ENCODE measurements around the gene PCDHB4. TPM values are rescaled to one million over a fixed set of nuclear protein-coding genes. Genes with fewer than 3 reads are reported as not detected.
A peak's percentile ranks its signal among the peaks of the same experiment; 100 is the strongest.
"Not testable (repeated sequence)": the region's sequence is repeated elsewhere in the genome, so short reads cannot be mapped to it uniquely, and the experiment has no call there.

Gene PCDHB4
- polyA plus RNA-seq, 3 donors, result not detected

DNA sequence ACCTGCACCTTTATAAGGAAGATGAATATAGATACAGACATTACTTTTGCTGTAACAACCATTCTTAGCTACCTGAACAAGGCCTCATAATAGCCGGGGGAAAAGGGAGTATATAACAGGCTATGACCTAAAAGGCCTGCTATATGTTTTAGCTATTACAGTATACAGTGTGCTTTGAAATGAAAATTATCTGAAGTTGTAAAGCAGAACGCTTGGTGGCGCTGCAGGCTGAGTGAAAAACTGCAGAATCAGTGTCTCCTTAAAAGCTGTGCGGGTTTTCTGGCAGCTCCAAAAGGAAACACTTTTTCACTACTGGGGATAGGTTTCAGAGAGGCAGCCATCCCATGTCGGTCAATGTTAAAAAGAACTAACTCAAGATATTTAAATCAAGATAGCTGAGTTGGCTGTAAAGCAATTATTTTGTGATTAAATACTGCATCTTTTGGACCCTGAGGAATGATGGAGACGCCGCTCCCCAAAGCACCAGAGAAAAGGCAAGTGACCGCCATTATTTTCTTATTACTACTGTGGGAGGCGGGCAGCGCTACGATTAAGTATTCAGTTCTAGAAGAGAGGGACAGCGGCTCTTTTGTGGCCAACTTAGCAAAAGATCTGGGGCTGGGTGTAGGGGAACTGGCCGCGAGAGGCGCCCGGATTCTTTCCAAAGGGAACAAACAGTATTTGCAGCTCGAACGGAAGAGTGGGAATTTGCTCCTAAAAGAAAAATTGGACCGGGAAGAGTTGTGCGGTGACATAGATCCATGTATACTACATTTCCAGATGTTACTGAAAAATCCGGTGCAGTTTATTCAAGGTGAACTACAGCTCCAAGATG is 34.1 kb downstream of the PCDHB4 start:
- H4K20me1 ChIP-seq (ENCODE audit: insufficient read depth, low read length), result no peaks in the 10 kb centered on the region
- peaks cover 43 to 67% (median 51%) of the 10 kb centered on the region in 7 donors for H3K9me3 Mint-ChIP-seq
- peaks cover 4 to 30% (median 25%) of the 10 kb centered on the region in 3 donors for H3K27me3 Mint-ChIP-seq (ENCODE audit: low read depth in 3 of 3)
- no peak overlapping the region for H3K4me2 ChIP-seq (replicated peaks; ENCODE audit: extremely low read depth, low read length, poor library complexity, severe bottlenecking)
- no peak overlapping the region for H2AFZ ChIP-seq (ENCODE audit: insufficient read depth, low read depth, low read length, poor library complexity, severe bottlenecking)
- no peak overlapping the region for H3K9ac ChIP-seq (ENCODE audit: insufficient read depth, low read length, poor library complexity, severe bottlenecking)
- H3K4me3 ChIP-seq (replicated peaks in 1 of 3; ENCODE audit: low read depth in 2 of 3, low read length in 3 of 3), result no peak overlapping the region
- peaks cover 0 to 9% of the 10 kb centered on the region in 2 donors for H3K27me3 ChIP-seq (ENCODE audit: control insufficient read depth in 2 of 2, insufficient read depth in 2 of 2, low read length in 2 of 2)
- H3K4me1 Mint-ChIP-seq, result no peaks in the 10 kb centered on the region
- TF ChIP-seq, protein P1, sequence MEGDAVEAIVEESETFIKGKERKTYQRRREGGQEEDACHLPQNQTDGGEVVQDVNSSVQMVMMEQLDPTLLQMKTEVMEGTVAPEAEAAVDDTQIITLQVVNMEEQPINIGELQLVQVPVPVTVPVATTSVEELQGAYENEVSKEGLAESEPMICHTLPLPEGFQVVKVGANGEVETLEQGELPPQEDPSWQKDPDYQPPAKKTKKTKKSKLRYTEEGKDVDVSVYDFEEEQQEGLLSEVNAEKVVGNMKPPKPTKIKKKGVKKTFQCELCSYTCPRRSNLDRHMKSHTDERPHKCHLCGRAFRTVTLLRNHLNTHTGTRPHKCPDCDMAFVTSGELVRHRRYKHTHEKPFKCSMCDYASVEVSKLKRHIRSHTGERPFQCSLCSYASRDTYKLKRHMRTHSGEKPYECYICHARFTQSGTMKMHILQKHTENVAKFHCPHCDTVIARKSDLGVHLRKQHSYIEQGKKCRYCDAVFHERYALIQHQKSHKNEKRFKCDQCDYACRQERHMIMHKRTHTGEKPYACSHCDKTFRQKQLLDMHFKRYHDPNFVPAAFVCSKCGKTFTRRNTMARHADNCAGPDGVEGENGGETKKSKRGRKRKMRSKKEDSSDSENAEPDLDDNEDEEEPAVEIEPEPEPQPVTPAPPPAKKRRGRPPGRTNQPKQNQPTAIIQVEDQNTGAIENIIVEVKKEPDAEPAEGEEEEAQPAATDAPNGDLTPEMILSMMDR (IDR thresholded peaks at IDR 0.05), result no peak
- intact Hi-C loops (cut with micrococcal nuclease), result no loop called here
- no peak for DNase-seq
- no peak overlapping the region for H3K27ac Mint-ChIP-seq
- WGBS (ENCODE audit: insufficient coverage), result 35% methylated on average over 9 of the region's 21 CpGs
- H3K9me3 ChIP-seq (replicated peaks in 1 of 2; ENCODE audit: control insufficient read depth in 1 of 2, insufficient read depth in 1 of 2, low read length in 2 of 2), result peaks cover 48 to 54% of the 10 kb centered on the region in 2 donors
- no peaks in the 10 kb centered on the region for H3K4me1 ChIP-seq (ENCODE audit: control insufficient read depth in 1 of 2, insufficient read depth in 2 of 2, low read length in 2 of 2)
- no peak overlapping the region for H3K27ac ChIP-seq (ENCODE audit: low read depth in 1 of 2, low read length in 2 of 2)
- H3K79me2 ChIP-seq (ENCODE audit: insufficient read depth, low read length), result no peaks in the 10 kb centered on the region
- H3K36me3 Mint-ChIP-seq, result no peaks in the 10 kb centered on the region
- peak overlapping the region in 1 of 2 donors; percentile 58 for H3K4me3 Mint-ChIP-seq
- no peaks in the 10 kb centered on the region for H3K36me3 ChIP-seq (replicated peaks in 1 of 2; ENCODE audit: control insufficient read depth in 1 of 2, insufficient read depth in 2 of 2, low read length in 2 of 2)

DNA sequence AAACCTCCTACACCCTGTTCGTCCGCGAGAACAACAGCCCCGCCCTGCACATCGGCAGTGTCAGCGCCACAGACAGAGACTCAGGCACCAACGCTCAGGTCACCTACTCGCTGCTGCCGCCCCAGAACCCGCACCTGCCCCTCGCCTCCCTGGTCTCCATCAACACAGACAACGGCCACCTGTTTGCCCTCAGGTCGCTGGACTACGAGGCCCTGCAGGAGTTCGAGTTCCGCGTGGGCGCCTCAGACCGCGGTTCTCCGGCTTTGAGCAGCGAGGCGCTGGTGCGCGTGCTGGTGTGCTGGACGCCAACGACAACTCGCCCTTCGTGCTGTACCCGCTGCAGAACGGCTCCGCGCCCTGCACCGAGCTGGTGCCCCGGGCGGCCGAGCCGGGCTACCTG is 35.7 kb downstream of the PCDHB4 start:
- intact Hi-C loops (cut with micrococcal nuclease); H3K27ac Mint-ChIP-seq; H3K36me3 ChIP-seq (replicated peaks in 1 of 2; ENCODE audit: control insufficient read depth in 1 of 2, insufficient read depth in 2 of 2, low read length in 2 of 2); H4K20me1 ChIP-seq (ENCODE audit: insufficient read depth, low read length); H3K9ac ChIP-seq (ENCODE audit: insufficient read depth, low read length, poor library complexity, severe bottlenecking); DNase-seq; H3K4me1 Mint-ChIP-seq; H3K36me3 Mint-ChIP-seq; H3K4me3 Mint-ChIP-seq; H3K4me2 ChIP-seq (replicated peaks; ENCODE audit: extremely low read depth, low read length, poor library complexity, severe bottlenecking); H3K4me1 ChIP-seq (ENCODE audit: control insufficient read depth in 1 of 2, insufficient read depth in 2 of 2, low read length in 2 of 2); H3K27me3 ChIP-seq (ENCODE audit: control insufficient read depth in 2 of 2, insufficient read depth in 2 of 2, low read length in 2 of 2); H3K4me3 ChIP-seq (replicated peaks in 1 of 3; ENCODE audit: low read depth in 2 of 3, low read length in 3 of 3); H2AFZ ChIP-seq (ENCODE audit: insufficient read depth, low read depth, low read length, poor library complexity, severe bottlenecking); H3K79me2 ChIP-seq (ENCODE audit: insufficient read depth, low read length); H3K27ac ChIP-seq (ENCODE audit: low read depth in 1 of 2, low read length in 2 of 2): not testable (repeated sequence)
- Mint-ChIP-seq H3K27me3 (ENCODE audit: low read depth in 3 of 3) (peaks cover 2 to 20% (median 19%) of the 10 kb centered on the region in 3 donors), H3K9me3 (peaks cover 30 to 53% (median 36%) of the 10 kb centered on the region in 7 donors)
- H3K9me3 ChIP-seq (replicated peaks in 1 of 2; ENCODE audit: control insufficient read depth in 1 of 2, insufficient read depth in 1 of 2, low read length in 2 of 2), result peaks cover 35 to 40% of the 10 kb centered on the region in 2 donors
- 37% methylated on average over 27 of the region's 38 CpGs for WGBS (ENCODE audit: insufficient coverage)

DNA sequence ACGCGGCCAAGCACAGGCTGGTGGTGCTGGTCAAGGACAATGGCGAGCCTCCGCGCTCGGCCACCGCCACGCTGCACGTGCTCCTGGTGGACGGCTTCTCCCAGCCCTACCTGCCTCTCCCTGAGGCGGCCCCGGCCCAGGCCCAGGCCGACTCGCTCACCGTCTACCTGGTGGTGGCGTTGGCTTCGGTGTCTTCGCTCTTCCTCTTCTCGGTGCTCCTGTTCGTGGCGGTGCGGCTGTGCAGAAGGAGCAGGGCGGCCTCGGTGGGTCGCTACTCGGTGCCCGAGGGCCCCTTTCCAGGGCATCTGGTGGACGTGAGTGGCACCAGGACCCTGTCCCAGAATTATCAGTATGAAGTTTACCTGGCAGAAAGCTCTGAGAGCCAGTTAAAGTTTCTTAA is 36.3 kb downstream of the PCDHB4 start:
- H3K27ac Mint-ChIP-seq; H3K4me2 ChIP-seq (replicated peaks; ENCODE audit: extremely low read depth, low read length, poor library complexity, severe bottlenecking); H3K27ac ChIP-seq (ENCODE audit: low read depth in 1 of 2, low read length in 2 of 2); DNase-seq; H3K27me3 ChIP-seq (ENCODE audit: control insufficient read depth in 2 of 2, insufficient read depth in 2 of 2, low read length in 2 of 2); H3K79me2 ChIP-seq (ENCODE audit: insufficient read depth, low read length); H3K9ac ChIP-seq (ENCODE audit: insufficient read depth, low read length, poor library complexity, severe bottlenecking); H3K4me3 ChIP-seq (replicated peaks in 1 of 3; ENCODE audit: low read depth in 2 of 3, low read length in 3 of 3); intact Hi-C loops (cut with micrococcal nuclease); H3K36me3 ChIP-seq (replicated peaks in 1 of 2; ENCODE audit: control insufficient read depth in 1 of 2, insufficient read depth in 2 of 2, low read length in 2 of 2); H2AFZ ChIP-seq (ENCODE audit: insufficient read depth, low read depth, low read length, poor library complexity, severe bottlenecking); H3K4me1 ChIP-seq (ENCODE audit: control insufficient read depth in 1 of 2, insufficient read depth in 2 of 2, low read length in 2 of 2); H3K36me3 Mint-ChIP-seq; H3K4me1 Mint-ChIP-seq; H4K20me1 ChIP-seq (ENCODE audit: insufficient read depth, low read length): not testable (repeated sequence)
- peaks cover 2 to 19% (median 18%) of the 10 kb centered on the region in 3 donors for H3K27me3 Mint-ChIP-seq (ENCODE audit: low read depth in 3 of 3)
- peak overlapping the region in 1 of 2 donors; percentile 15 for H3K4me3 Mint-ChIP-seq
- H3K9me3 ChIP-seq (replicated peaks in 1 of 2; ENCODE audit: control insufficient read depth in 1 of 2, insufficient read depth in 1 of 2, low read length in 2 of 2), result peaks cover 34 to 38% of the 10 kb centered on the region in 2 donors
- peaks cover 30 to 53% (median 34%) of the 10 kb centered on the region in 7 donors for H3K9me3 Mint-ChIP-seq
- WGBS (ENCODE audit: insufficient coverage), result 39% methylated on average over 20 of the region's 28 CpGs
